ENCODE measurements around the gene MAPK14.

- TF ChIP-seq SREBF1 (IDR thresholded peaks at IDR 0.05; ENCODE audit: low read length) (no peak), NFIC (IDR thresholded peaks at IDR 0.05; ENCODE audit: low read depth, low read length) (no peak), ESRRA (IDR thresholded peaks at IDR 0.05; ENCODE audit: low read length) (no peak), MAX (IDR thresholded peaks at IDR 0.05; ENCODE audit: low read depth, low read length) (no peak), POLR2A (IDR thresholded peaks at IDR 0.05; ENCODE audit: low read depth, low read length) (no peak), TBL1XR1 (IDR thresholded peaks at IDR 0.05; ENCODE audit: low read depth, low read length) (no peak), EP300 (IDR thresholded peaks at IDR 0.05; ENCODE audit: borderline replicate concordance in 1 of 2, control insufficient read depth in 1 of 2, low read depth in 2 of 2, low read length in 2 of 2) (no peak)
Measured at GRCh38 chr6:36062247-36062646, 34.6 kb downstream of the MAPK14 start.
